Activated naive CD8-positive, alpha-beta T cell treated with anti-CD3 and anti-CD28 coated beads, Interleukin-2, amount 50 U/mL, for 16 hours (primary cell): ENCODE data around the gene NUFIP1.
"Not testable (repeated sequence)": the region's sequence is repeated elsewhere in the genome, so short reads cannot be mapped to it uniquely, and the experiment has no call there.

ENCODE experiments used
- DNase-seq: peaks from one replicate; pipeline ENCODE4 v3.0.0-alpha.2; 2020; ENCODE audit warnings: low read depth, low spot score

The NUFIP1 gene

DNA sequence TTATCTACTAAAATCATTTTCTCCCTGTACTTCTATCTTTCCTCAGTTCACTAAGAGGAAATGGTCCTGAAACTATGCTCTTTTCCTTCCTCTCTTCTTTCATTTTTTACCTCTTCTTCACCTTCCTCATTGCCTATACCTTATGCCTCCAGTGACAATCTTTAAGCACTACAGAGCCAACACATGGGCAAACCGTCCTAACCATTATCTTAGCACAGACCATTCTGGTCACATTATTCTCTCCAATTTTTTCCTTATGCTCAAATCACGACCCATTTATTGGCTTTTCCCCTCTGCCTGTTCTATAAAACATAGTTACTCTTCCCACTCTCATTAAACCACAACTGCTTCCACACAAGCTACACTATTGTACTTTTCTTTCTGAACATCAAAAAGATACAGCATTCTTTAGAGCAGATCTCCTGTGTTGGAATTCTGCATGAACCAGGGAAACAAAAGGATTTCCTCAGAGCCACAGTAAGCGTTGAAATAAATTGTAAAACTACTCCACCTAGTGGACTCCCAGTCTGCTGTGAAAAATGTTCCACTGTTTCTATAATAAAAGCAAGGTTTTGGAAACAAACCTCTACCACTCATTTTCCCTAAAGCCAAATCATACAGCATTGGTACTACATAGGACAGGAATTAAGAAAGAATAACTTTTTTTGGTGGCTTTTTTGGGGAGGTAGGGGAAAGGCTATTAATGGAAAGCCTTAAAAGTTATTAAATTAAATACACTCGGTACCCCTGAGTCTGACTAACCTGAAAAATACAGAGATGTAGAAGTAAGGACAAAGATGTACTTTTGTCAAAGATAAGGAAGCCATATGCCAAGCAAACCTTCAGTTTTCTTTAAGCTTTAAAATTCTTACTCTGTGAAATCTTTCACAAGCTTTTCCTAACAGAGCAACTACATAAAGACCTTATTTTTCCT is 19.5 kb downstream of the NUFIP1 start:
- DNase-seq: no peak

DNA sequence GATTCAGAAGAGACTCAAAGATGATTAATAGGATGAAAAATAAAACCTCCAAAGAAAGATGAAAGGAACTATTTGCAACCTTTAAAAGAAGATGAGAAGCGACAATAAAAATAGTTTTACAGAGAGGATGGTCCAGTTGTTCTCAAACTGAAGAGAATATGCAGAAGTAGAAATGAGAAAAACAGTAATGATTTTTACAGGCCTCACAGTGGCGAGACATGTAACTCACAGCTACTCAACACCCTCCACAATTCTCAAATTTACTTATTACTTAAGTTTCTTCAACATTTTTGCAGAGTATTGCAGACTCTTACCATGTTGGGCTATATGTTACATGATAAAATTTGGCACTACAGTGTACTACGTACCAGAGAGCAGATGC is 20.8 kb downstream of the NUFIP1 start:
- DNase-seq: no peak

DNA sequence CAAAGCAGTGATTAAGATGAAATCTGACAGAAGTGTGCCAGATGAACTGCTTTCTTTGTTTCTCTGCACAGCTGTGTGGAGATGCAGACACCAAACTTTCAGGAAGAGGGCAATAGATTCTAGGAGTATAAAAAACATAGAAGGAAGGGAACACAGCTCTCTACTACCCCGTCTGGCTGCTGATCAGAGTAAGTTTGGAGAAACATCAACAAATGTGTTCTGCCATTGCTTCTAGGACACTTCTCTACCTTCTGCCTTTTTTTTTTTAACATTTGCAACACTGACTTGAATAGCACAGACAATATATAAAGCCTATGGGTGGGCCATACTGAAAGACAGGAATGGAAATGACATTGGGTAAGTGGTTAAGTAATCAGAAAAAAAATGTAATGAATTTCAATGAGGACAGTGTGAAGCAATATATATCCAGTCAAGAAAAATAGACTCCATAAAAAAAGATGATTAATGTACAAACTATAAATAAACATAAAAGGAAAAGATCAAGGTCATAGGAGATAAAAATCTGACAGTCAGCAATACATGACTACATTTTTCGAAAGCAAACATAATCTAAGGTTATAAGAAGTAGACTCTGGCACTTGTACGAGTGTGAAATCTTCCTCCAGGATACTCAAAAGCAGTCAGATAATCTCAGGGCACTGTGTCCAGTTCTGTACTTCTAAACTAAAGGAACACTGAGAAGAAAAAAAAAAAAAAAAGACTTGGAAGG is 21.4 kb downstream of the NUFIP1 start:
- DNase-seq: no peak

DNA sequence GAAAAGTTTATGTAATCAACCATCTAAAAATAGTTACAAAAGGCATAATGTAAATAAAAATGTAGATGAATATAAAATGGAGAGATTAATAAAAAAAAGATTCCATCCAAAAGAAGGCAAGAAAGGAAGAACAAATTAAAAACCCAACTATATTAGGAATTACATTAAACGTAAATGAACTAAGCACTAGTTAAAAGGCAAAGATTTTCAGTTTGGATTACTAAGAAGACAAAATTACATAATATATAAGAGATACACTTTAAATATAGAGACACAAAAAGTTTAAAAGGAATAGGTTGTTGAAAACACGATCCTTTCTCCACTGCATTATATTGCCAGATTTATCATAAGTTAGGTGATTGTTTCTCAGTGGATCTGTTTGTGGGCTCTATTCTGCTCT is 27.3 kb downstream of the NUFIP1 start:
- no peak for DNase-seq

DNA sequence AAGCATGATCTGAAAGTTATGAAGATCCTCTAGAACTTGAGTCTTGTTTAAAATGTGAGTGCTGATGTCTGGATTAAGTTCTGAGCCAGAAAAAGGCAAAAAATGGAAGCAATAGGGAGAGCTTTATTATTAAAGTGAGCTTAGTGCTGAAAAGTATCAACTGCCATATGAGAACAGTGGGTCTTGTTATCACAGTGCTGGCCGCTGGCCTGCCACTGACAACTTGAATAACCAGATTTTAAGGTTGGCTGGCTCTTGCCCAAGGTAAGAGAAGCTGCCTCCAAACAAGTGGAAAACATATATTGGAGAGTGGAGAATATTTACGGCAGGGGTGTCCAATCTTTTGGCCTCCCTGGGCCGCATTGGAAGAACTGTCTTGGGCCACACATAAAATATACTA is 33.9 kb downstream of the NUFIP1 start:
- DNase-seq: no peak

DNA sequence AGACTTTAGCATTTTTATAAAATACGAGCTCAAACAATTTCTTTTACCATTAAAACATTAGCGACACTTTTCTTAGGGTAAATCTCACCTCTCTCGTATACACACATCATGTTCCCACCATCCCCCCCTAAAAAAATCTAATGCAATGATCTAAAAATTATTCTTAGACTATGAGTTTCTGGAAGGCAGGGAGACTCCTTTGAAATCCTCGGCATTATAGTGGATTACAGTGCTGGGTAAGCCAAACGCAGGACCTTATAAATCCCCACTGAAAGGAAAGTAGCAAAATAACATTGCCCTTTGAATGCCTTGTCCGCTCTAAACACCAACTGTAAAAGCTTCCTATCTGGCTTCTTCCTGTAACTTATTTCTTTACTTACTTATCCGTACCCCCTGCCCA is 35.0 kb downstream of the NUFIP1 start:
- DNase-seq: no peak

DNA sequence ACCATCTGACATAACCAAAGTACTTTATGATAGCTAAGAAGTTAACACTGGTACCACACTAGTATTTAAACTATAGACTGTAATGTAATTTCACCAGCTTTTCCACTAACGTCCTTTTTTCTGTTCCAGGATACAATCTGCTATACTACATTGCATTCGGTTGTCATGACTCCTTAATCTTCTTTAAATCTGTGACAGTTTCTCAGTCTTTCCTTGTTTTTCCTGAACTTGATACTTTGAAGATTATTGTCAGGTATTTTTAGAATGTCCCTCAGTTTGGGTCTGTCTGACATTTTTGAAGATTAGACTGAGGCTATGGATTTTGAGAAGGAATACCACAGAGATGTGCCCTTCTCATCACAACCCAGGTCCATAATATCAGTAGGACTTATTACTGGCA is 36.6 kb downstream of the NUFIP1 start:
- no peak for DNase-seq

DNA sequence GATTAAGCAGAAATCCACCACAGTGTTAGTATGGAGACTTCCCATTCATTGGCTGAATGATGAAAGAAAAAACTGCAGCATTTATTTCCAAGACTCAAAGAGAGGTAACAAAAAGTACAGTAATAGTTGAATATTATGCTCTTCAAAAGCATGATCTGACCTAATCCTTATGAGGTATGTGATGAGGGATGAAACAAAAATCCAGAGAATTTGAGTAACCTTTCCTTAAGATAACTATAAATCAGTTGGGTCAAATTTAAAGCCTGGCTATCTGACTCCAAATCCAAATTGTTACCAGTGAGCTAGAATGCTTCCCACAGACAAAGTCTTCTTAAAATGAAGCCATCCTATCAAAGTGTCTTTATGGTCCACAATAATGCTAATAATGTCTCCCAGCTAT is 38.1 kb downstream of the NUFIP1 start:
- DNase-seq: no peak

DNA sequence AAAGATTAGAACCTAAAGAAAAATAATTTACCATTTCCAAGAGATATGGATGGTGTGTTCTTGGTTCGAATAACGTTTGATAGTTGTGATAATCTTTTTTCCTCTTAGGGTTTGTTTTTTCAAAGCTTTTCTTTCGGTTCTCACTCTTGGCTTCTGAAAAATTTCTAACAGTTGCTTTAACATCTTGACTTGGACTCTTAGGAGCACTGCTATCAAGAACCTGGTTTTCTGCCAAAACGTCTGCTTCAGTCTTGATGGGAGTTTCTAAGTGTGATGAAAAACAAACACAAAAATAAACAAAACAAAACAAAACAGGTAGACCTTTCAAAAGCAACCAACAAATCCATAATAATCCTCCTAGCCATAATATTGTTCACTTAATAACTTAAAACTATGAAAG is 45.9 kb downstream of the NUFIP1 start:
- not testable (repeated sequence) for DNase-seq

DNA sequence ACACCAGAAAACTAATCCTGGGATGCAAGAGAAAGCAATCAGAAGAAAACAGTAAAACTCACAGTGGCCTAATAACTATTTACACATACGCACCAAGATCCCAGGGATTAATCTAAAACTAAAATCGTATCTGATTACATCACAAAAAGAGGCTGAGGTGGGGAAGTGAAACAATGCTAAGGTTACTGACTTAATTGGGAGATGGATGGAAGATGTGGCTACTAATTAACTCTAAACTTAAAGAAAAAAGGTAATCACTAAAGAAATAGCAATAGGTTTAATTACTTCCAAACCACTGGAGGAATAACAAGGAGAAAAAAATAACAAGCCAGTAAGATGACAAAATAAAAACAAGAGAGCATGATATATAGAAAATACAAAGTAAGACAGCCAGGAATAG is 50.4 kb downstream of the NUFIP1 start:
- no peak for DNase-seq

DNA sequence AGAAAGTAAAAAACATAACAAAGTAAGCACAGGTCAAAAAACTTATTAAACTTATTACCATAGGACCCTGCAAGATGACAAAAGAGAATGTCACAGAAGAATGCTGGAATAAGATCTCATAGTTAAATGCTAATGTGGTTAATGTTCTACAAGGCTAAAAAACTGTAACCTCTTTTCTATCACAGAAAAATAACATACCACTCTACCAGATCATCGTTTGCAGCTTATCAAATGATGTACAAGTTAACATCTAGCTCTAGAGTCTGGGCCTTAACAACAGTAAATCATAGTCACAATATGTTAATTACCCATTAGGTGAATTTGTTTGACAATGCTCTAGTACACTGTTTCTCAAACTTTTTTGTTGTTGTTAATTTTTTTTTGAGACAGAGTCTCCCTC is 53.0 kb downstream of the NUFIP1 start:
- DNase-seq: no peak

DNA sequence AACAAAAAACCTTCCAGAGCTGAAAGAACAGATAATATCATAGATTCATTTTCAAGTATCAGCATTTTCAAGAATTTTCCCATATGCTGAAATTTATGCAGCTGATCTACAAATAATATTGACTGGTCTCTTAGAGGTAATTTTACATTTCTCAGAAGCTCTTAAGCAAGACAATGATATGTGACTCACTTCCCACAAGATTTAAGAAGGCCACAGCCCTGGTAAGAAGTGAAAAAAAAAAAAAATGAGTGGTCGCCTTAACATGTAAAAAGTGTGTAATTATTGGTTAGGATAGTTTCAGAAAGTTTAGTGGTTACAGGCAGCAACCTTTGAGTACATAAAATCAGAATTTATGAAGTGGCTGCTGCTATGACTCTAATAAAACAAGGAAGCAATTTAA is 54.5 kb downstream of the NUFIP1 start:
- no peak for DNase-seq

DNA sequence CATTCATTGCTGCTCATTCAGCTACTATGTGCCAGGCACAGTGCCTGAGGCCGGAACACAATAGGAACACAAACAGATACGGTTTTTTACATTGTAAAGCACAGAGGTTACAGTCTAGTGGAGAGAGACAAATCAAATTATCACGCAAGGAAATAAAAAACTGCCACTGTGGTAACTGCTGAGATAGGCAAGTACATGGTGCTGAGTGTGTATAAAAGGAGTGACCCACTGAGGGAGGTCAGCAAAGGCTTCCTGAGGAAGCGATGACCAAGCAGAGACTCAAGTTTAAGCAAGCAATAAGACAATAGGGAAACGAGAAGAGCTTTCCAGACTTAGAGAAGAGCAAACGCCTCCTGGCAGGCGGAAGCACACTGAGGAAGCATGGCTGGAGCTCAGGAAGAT is 56.4 kb downstream of the NUFIP1 start:
- DNase-seq: no peak

DNA sequence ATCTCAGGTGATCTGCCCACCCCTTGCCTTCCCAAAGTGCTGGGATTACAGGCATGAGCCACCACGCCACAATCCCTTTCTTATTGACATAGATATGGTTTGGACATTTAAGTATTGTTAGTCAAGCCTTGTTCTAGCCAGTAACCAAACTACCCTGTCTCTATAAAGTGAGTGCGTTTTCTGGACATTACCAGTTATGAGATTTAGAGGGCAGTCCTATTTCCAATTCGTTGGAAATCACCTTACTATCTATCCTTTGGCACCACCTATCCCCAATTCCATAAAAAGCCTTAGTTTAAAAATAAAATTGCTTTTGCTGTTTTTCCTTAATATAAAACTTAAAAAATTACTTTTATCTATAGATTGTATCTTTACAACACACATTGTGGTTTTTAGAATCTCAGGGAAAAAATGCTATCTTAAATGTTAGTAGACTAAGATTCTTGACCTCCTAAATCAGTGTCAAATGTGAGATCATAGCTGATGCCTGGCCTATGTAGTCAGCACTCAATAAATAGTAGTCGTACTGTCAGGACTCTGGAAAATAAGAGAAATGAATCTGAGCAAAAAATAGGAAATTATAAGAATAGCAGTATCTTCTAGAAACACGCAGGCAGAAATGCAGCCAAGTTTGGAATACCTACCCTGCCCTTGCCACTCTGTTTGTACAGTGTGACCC is 57.0 kb downstream of the NUFIP1 start:
- no peak for DNase-seq

DNA sequence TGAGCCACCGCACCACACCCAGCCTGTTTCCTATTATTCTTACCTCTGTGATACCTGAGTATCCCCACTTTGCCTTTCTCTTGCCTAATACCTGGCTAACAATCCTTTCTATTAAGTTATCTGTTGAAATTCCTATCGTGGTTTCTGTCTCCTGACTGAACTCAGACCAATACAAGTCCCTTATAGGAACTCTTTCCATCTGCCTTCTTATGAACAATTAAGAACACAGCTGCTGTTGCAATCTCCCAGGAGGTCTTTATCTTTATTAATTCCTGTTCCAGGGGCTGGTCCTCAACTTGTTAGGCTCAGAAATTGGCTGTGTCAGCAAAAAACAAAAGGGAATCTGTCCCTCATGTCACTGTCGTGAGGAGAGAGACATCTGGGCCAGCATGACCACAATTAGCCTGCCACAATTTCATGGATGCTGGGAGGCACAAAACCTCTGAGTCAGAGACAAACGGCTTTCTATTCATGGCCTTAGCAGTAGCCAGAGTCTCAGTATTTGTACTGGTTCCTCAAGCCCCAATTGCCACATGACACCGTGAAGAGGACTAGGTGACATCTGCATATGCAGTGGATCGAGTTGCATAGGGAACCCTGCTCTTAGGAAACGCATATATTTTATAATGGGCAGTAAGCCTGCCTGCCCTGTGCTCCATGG is 58.2 kb downstream of the NUFIP1 start:
- DNase-seq: no peak

DNA sequence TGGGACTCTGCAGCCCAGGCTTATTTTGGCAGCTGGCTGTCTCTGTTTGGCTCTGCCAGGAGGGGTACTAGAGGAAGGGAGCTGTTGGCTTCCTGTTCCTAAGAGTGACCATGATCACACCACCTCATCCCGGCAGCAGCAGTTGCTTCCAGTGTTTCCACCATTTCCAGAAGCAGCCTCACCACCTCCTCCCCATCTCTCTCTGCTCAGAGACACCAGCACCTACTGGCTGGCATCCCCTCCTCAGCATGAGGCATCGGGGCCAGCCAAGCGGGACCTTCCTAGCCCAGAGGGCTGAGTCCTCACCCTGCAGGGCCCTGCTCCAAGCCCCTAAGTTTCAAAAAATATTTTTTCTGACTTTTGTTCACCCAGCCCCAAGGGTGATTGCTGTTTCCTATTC is 59.0 kb downstream of the NUFIP1 start:
- no peak for DNase-seq

DNA sequence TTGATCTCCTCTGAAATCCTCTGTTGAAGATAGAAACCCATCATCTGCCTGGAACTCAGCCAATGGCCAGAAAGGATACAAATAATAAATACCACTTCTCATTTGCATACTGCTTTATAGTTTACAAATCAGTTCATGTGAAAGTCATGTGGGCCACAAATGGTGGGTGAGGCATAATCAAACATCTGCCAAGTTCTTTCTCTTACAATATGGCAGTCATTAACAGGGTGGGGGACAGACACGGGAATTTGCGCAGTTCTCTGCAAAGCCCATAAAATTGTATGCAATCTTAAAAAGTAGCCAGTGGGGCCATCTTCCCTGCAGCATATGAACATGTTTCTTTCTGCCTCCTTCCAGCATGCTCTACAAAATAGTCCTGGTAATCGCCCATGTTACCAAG is 59.6 kb downstream of the NUFIP1 start:
- no peak for DNase-seq

DNA sequence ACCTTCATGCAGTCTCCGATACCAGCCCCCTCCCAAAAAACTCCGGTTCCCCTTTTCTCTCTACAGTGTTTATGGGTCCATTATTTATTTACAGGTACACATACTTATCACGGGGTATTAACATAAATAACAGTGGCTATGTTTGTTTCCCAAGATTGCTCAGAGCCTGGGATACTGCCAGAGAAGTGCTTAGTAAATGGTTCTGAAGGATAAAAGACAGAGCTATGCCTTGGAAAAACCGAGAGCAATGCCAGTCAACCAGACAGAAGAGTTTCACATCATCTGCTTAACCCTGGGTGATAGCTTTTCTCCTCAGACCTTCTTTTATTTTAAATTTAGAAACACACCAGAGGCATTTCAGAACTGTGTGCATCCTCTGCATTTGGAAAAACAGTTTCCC is 61.3 kb downstream of the NUFIP1 start:
- DNase-seq: no peak

DNA sequence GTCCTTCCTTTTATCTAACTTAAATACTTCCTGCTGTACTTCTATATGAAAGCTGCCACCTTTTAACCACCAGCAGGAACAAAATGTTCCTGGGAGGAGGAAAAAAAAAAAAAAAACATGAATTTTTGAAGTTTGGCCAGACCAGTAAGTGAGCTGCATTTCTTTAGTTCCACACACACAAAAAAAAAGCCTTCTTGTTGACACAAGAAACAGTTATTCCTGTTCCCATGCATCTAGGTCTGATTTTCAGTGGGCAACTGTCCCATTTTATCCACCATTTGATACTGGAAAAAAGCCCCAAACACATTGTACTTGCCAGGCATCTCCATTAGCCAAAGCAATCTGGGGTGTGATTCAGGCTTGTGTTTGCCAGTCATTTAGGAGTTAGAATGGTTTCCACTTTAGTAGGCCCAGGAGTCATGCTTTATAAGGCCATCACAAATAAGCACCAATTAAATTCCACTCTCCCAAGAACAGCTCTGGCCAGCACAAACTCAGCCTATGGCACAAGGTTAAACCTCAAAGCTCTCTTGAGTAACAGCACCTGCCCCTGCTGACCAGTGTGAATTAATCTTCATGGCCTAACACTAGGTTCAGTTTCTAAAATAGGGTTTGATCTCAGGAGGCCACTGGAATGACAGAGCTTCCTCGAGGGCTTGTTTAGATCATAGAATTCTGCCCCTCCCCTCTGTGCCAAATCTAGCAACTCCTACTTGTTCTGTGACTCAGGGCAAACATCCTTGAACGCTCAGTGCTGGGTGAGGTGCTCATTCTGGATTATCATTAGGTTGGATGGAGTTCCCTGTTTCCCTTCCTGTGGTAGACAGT is 67.1 kb downstream of the NUFIP1 start:
- no peak for DNase-seq

DNA sequence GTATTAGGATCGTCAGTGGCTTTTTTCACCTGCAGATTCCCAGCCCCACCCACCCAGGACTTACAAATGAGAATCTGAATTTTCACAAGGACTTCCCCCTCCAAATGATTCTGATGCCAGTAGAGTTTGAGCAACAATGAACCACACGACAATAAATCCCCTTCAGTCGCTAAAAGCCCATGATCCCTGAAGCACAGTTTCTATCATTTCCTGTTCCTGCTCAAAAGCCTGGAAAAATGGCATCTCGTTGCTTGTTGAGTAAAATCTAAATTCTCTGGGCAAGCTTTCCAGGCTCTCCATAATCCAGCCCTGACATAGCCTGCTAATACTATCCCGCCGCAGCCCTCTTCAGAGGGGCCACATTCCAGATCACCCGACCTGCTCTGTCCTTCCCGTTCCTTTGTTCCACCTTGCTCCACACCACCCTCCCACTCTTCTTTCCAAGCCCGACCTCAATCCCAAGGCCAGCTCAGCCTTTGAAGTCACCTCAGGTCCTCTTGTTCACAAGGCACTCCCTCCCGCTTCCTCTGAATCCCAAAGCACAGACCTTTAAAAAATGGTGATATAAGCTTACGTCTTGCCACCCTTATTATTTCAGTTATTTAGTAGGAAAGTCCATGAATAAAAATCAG is 67.9 kb downstream of the NUFIP1 start:
- DNase-seq: no peak

DNA sequence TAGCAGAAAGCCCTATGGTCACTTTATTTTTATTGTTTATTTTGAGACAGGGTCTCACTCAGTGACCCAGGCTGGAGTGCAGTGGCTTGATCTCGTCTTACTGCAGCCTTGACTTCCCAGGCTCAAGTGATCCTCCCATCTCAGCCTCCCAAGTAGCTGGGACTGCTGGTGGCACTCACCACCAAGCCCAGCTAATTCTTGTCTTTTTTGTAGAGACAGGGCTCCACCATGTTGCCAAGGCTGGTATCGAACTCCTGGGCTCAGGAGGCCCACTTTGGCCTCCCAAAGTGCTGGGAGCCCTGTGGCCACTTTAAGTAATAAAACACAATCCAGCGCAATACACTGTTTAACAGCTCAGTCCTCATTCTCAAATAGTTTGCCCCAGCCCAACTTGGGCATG is 69.3 kb downstream of the NUFIP1 start:
- DNase-seq: no peak
